NCI-H345 treated with DMSO at 0.1 percent for 48 hours (cell line): ENCODE results near the gene PHF24.
"Not testable (repeated sequence)": the region's sequence is repeated elsewhere in the genome, so short reads cannot be mapped to it uniquely, and the experiment has no call there.

Experiments used
- DNase-seq: peaks from one replicate; lab custom pipeline; 2025; ENCODE audit not compliant: unreplicated experiment; lab: John Stamatoyannopoulos, UW

The PHF24 gene

DNA sequence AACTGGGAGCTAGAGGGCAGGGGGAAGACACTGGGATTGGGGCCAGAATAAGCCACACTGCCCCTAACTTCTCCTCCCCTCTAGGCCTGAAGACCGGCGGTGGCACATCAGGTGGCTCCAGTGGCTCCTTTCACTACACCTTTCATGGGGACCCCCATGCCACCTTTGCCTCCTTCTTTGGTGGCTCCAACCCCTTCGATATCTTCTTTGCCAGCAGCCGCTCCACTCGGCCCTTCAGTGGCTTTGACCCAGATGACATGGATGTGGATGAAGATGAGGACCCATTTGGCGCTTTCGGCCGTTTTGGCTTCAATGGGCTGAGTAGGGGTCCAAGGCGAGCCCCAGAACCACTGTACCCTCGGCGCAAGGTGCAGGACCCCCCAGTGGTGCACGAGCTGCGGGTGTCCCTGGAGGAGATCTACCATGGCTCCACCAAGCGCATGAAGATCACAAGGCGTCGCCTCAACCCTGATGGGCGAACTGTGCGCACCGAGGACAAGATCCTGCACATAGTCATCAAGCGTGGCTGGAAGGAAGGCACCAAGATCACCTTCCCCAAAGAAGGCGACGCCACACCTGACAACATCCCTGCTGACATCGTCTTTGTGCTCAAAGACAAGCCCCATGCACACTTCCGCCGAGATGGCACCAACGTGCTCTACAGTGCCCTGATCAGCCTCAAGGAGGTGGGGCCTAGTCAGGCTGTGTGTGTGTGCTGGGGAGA lies 38.3 kb downstream of the PHF24 start:
- DNase-seq, result no peak

DNA sequence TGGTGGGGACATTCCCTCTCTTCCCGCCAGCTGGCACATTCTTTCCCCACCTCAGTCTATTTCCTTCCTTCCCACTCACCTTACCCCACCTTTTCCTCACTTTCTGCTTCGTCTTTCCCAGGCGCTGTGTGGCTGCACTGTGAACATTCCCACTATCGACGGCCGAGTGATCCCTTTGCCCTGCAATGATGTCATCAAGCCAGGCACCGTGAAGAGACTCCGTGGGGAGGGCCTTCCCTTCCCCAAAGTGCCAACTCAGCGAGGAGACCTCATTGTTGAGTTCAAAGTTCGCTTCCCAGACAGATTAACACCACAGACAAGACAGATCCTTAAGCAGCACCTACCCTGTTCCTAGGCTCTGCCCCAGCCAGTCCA lies 38.8 kb downstream of the PHF24 start:
- no peak for DNase-seq

DNA sequence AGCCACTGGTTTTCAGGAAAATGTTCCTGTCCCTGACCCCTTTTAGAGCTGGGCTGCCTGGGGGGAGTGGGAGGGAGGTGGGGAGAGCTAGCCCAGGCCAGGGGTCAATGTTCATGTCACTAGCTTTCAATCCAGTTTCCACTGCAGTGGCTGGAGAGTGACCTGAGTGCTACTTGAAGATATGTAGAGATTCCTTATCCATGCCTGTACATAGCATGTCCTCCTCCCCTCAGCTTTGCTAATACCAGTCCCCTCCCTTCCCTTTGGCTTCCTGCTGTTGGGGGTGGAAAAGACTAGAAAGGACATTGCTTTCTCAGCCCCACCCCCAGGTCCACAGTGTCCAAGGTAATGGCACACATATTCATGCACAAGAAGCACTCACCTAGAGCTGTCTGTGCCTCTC lies 39.3 kb downstream of the PHF24 start:
- no peak for DNase-seq

DNA sequence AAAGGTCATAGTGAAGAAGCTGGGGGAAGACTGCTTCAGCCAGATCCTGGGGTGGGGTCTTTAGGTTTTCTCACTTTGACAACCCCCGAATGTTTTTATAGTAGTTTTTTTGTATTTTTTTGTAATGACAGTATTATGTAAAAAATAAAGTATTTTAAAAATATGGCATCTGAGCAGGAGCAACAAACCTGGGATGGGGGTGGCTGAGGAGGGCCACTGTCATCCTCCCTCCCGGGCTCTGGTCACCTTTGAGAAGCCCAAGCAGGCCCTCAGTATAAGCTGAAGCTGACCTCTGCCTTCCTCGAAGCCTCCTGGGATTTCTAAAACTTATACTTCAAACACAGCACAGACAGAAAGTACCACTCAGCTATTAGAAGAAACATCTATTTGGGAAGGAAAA lies 40.2 kb downstream of the PHF24 start:
- DNase-seq, result no peak

DNA sequence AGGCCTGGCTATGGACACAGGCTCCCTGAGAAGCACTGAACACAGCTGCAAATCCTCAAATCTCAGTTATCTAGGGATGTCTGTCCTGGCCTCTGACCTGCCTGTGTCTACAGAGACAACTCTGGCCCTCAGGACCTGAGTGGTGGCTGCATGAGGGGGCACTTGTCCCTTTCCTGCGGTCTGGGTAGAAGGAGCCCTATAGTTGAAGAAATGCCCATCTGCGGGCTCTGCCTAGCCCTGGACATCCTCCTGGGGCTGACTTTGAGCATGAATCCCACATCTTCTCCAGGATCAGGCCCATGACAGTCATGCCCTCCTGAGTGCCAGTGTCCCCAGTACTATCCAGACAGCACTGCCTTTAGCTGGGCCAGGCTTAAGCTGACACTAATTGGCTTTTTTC lies 41.5 kb downstream of the PHF24 start:
- DNase-seq, result no peak

DNA sequence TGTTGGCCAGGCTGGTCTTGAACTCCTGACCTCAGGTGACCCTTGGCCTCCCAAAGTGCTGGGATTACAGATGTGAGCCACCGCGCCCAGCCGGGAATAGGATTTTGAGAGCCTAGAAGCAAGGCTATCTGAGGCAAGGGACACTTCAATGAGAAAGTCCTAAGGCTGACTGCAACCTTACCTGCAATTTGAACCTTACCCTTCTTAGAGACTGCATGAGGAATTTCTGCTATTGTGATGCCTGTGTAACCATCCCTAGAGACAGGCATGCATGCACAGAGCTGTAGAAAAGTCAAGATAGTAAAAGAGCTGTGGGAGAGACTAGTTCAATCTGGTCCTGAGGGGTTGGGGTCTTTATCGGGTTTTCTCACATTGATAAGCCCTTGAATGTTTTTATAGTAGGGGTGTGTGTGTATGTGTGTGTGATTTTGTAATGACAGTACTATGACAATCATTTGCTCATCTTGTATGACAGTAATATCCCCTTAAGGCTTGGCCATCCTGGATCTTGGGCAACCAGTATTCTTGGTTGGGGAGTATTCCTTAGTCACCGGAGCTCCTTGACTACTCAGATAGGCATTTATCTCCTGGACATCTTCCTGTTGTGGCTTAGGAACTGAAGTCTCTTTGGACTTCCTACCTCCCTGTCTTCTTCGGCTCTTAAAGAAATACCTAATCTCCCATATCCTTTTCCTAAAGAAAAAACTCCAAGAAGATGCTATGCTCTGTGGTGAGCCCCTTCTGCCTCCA lies 42.6 kb downstream of the PHF24 start:
- DNase-seq, result no peak

DNA sequence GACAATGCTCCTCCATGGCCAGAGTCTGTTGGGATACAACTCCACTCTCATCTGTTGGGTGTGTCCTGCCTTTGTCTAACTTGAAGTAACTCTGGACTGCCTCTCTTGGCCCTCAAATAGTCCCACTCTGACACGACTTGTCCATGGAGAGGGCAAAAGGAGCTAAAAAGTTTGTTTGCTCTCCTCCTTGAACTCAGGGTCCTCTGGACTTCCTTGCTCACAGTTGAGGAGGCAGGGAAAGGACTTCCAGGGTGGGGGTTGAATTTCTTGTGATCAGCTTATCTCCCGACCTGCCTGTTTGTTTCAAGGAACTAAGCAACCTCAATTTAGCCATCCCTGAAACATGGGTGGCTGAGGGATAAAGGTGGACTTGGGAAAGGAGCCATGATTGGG lies 43.2 kb downstream of the PHF24 start:
- DNase-seq, result no peak

DNA sequence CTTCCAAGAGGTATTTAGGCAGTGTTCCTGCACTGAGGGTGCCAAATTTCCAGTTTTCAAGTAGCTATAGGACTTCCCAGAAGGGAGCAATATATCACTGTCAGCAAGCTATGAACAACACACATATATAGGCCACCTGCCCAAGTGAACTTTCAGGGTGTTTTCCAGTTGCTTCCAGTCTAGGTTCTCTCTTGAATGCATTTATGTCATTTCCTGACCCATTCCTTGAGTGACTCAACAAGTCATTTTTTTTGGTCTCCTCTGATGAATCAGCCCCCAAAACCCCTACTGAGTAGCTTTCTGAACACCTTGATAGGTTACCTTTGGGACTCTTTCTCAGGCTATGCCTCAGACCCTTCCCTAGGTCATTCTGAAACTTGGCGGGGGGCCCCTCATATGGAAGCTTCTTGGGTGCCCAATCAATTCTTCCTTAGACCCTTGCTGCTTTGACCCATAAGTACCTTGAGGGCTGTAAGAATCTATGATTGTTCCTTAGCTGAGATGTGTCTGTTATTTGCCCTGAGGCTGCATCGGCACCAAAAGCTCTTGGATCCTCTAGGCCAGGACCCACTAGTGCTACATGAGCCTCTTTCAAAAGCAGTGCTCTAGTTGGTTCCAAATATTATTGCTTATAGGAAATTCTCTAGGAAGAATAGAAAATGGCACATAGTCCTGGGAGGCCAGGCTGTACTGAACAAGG lies 43.9 kb downstream of the PHF24 start:
- no peak for DNase-seq

DNA sequence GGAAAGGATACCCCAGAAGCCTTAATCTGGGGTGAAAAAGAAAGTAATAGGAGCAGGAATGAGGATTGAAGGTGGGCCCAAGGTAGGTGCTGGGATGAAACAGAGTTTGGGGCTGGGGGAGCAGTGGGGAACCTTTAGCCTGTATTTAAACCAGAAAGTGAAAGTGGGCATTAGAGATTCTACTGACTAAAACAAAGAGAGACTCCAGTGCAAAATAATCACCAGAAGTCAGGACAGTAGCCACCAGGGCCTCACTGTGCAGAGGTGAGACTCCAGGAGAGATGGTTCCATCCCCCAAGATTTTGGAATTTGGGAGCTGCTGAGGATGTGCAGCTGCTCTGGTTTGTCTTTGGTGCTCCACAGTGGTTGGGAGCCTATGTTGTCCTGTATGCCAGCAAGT lies 44.5 kb downstream of the PHF24 start:
- no peak for DNase-seq

DNA sequence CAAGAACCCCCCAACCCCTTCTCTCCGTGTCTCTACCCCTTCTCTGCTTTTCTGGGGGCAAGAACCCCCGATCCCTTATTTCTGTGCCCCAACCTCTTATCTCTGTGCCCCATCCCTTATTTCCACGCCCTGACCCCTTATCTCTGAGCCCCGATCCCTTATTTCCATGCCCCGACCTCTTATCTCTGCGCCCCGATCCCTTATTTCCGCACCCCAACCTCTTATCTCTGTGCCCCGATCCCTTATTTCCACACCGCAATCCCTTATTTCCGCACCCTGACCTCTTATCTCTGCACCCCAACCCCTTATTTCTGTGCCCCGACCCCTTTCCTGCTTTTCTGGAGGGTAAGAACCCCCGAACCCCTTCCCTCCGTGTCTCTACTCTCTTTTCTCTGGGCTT lies 46.2 kb downstream of the PHF24 start:
- not testable (repeated sequence) for DNase-seq

DNA sequence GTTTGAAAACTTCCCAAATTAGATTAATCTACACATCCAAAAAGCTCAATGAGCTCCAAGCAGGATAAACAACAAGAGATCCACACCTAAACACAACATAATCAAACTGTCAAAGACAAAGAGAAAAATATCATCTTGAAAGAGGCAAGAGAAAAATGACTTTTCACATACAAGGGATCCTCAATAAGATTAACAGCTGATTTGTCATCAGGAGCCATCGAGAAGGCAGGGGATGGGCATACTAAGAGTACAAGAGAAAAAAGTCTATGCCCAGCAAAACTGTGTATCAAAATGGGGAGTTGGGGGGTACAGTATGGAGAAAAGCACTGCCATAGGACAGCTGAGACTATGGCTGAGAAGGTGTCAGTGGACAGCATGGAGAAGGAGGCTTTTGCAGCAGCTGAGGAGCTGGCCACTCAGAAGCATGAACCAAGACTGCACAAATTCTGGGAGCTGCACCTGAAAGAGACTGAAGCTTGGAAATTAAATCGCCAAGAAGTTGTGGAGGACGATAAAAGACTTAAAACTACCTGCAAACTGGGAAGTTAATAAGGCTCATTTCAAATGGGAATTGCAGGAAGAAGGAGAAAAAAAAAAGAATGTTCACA lies 52.4 kb downstream of the PHF24 start:
- no peak for DNase-seq

DNA sequence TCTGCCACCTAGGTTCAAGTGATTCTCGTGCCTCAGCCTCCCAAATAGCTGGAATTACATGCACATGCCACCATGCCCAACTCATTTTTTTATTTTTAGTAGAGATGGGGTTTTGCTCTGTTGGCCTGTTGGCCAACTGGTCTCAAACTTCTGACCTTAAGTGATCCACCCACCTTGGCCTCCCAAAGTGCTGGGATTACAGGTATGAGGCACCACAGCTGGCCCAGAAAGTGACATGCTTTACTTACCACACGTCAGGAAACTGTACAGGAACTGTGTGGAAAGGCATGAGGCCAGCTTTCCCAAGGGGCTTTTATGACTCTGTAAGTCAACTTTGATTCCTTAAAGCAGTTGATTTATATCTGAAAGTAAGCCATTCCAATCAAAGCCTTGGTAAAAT lies 56.4 kb downstream of the PHF24 start:
- DNase-seq, result no peak

DNA sequence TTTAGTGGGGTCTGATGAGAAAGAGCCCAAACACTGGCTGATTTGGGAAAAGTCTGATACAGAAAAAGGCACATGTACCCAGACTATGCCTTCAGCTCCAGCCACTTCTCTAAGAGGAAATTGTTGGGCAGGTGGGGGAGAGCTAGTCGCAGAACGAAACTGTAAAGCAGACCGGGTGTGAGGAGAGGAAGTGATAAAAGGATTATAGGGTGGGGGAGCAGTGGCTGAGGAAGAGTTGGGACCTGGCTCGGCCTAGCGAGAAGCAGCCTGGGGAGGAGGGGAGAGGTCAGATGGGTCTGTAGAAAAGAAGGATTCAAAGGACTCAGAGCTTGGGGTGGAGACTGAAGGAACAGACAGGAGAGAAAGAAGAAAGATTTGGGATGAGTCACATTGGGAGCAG lies 65.4 kb downstream of the PHF24 start:
- not testable (repeated sequence) for DNase-seq

DNA sequence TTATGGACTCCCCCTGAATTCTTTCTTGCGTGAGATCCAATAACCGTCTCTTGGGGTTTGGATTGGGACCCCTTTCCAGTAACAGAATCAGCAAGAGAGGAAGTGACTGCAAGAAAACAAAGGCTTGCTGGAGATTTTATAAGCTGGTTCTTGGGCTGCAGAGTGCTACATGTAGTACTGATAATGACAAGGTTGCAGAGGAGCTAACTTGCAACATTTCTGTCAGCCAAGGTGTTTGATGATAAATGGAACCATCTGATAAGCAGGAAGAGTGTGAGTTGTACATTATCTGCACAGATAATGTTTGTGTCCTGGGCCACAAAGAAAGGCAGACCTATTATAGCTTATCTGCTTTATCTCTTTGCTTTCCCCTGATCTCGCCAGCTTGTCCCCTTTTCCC lies 68.6 kb downstream of the PHF24 start:
- no peak for DNase-seq

DNA sequence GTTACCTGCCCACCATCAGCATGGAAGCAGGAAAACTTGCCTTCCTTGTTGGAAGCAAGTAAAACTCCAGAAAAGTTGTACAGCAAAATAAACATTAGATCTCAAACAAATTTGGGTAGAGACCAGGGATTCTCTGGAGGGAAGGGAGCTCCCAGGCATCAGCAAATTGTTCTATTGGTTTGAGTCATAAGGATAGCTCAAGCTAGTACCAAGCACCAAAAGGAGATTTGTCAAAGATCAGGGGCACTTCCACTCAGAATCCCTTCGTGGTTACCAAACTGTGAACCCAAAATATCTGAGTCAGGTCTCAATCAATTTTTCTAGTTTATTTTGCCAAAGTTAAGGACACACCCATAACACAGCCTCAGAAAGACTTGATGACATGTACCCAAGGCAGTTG lies 69.3 kb downstream of the PHF24 start:
- DNase-seq, result no peak

DNA sequence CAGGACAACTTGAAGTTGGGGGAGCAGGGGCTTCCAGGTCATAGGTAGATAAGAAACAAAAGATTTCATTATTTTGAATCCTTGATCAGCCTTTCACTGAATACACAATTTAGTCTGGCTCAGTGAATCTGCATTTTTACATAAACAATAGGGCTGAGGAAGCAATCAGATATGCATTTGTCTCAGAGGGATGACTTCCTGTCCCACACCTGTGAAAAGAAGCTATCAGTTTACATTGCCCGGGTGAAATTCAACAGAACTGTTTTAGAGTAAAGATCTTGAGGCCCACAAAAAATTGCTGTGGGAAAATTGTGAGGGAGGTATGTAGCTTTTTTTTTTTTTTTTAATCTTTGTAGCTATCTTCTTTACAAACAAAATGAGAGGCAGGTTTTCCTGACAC lies 69.8 kb downstream of the PHF24 start:
- DNase-seq, result no peak

DNA sequence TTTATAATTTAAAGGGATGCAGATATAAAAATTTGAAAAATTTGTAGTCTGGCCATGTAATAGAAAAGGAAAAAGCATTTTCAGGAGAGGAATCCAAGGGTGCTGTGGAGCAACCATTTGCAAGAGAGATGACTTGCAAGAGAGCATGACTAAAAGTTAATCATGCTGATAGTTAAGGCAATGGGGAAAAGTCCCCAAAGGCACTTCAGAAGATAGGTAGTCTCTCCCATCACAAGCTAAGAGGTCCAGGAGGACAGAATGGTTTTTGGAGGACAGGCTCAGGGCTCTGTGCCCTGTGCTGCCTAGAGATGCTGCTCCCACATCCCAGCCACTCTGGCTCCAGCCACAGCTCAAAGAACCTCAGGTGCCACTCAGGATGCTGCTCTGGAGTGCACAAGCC lies 70.3 kb downstream of the PHF24 start:
- DNase-seq, result no peak

DNA sequence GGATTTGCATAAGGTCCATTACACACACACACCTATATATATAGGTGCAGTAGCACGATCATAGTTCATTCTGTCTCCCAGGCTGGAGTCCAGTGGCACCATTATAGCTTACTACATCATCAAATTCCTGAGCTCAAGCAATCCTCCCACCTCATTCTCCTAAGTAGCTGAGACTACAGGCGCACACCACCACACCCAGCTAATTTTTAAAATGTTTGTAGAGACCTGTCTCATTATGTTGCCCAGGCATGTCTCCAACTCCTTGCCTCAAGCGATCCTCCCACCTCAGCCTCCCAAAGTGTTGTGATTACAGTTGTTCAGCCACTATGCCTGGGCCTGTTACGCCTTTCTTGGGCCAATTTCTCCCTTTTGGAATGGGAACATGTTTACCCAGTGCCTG lies 71.2 kb downstream of the PHF24 start:
- no peak for DNase-seq

DNA sequence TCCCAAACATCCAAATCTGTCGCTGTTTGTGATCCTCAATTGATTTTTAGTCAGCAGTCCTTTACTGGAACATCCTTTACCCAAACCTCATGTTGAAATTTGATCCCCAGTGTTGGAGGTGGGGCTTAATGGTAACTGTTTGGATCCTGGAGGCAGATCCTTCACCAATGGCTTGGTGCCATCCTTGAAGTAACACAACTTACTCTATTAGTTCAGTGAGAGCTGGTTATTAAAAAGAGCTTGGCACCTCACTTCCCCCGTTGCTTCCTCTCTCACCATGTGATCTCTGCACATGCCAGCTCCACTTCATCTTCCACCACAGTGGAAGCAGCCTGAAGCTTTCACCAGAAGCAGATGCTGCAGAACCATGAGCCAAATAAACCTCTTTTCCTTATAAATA lies 71.8 kb downstream of the PHF24 start:
- no peak for DNase-seq
